IPS DF 19.7 (cell line): ENCODE data around the gene AIF1.

Experiments used
- DNase-seq: peaks from one replicate; pipeline ENCODE4 v3.0.0-alpha.2; 2013; ENCODE audit warnings: low read depth, low spot score

Gene AIF1

GRCh38 chr6:31614684-31615578 is at the start of gene AIF1:
AIF1 (plus strand) TSS chr6:31615234; CDS start chr6:31615330, 96 bp downstream.
- DNase-seq: no peak

DNA sequence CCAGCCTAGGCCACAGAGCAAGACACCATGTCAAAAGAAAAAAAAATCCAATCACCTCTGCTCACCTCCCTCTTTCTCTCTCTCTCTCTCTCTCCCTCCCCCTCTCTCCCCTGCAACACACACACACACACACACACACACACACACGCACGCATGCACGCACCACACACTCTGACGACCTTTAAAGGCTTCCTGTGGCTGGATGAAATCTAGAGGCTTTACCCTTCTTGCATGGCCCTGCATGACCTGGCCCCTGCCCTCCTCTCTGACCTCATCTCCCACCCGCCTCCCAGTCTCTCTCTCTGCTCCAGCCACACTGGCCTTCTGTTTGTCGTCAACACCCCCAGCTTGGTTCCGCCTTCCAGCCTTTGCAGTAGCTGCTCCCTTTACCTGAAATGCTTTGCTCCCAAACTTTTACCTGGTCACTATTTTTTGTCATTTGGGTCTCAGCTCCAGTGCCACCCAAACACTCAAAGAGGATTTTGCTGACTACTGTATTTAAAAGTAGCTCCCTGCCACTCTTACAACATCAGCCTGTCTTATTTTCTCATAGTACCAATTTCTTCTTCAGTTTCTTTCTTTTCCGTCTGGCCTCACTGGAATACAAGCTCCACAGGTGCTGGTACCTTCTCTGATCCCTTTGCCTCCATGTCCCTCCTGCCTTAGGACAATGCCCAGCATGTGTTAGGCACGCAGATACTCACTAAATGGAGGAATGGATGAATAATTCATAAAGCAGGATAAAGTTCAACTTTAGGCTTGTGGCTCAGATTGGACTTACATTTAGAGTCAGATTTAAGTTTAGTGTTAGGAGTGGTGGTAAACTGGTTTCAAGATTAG is 47.3 kb upstream of the AIF1 start:
- DNase-seq: no peak

- no peak for DNase-seq
Measured at GRCh38 chr6:31568537-31568961, 46.5 kb upstream of the AIF1 start.

DNA sequence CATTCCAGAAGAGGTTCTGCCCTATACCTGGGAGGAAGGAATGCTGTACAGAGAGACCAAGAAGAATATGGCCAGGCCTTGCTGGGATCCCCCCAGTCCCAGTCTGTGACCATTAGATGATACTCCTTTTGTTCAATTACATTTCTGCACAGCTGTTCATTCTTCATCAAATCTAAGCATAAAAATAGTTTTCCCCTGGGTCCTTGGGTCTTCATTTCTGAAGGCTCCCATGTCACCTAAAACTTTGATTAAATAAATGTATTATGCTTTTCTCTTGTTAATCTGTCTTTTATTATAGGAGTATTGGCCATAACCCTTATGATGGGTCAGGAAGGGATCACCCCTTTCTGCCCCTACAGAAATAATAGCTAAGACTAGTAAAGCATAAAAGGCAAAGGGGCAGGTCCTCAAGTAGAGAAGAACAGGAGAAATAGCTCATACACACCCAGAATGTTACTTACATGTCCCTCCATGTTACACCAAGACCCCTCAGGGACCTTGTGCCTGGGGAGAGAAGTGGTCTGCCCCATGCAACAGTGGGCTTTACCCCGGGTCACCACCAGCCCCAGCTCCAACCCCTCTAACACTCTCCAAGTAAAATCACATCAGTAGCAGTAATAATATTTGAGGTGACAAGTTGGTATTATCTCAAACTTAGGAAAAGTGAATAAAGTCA is 45.0 kb upstream of the AIF1 start:
- DNase-seq: no peak

DNA sequence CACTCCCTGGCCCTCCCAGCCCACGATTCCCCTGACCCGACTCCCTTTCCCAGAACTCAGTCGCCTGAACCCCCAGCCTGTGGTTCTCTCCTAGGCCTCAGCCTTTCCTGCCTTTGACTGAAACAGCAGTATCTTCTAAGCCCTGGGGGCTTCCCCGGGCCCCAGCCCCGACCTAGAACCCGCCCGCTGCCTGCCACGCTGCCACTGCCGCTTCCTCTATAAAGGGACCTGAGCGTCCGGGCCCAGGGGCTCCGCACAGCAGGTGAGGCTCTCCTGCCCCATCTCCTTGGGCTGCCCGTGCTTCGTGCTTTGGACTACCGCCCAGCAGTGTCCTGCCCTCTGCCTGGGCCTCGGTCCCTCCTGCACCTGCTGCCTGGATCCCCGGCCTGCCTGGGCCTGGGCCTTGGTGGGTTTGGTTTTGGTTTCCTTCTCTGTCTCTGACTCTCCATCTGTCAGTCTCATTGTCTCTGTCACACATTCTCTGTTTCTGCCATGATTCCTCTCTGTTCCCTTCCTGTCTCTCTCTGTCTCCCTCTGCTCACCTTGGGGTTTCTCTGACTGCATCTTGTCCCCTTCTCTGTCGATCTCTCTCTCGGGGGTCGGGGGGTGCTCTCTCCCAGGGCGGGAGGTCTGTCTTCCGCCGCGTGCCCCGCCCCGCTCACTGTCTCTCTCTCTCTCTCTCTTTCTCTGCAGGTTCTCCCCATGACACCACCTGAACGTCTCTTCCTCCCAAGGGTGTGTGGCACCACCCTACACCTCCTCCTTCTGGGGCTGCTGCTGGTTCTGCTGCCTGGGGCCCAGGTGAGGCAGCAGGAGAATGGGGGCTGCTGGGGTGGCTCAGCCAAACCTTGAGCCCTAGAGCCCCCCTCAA is 42.8 kb upstream of the AIF1 start, which contains the start of gene LTA:
TSS of gene LTA (plus strand) at position 249 of the 871 bp plus-strand sequence. CDS start at position 703, 454 bp downstream.
- no peak for DNase-seq

DNA sequence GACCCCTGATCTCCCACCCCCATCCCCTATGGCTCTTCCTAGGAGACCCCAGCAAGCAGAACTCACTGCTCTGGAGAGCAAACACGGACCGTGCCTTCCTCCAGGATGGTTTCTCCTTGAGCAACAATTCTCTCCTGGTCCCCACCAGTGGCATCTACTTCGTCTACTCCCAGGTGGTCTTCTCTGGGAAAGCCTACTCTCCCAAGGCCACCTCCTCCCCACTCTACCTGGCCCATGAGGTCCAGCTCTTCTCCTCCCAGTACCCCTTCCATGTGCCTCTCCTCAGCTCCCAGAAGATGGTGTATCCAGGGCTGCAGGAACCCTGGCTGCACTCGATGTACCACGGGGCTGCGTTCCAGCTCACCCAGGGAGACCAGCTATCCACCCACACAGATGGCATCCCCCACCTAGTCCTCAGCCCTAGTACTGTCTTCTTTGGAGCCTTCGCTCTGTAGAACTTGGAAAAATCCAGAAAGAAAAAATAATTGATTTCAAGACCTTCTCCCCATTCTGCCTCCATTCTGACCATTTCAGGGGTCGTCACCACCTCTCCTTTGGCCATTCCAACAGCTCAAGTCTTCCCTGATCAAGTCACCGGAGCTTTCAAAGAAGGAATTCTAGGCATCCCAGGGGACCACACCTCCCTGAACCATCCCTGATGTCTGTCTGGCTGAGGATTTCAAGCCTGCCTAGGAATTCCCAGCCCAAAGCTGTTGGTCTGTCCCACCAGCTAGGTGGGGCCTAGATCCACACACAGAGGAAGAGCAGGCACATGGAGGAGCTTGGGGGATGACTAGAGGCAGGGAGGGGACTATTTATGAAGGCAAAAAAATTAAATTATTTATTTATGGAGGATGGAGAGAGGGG is 41.6 kb upstream of the AIF1 start:
- DNase-seq: no peak

GRCh38 chr6:31574106-31575061 is 40.6 kb upstream of the AIF1 start:
- DNase-seq: no peak

GRCh38 chr6:31575335-31575901 is 39.6 kb upstream of the AIF1 start, which contains the start of gene TNF:
TNF (plus strand) TSS chr6:31575565; CDS start chr6:31575742, 177 bp downstream.
- no peak for DNase-seq

GRCh38 chr6:31575952-31576685 is 38.9 kb upstream of the AIF1 start:
- DNase-seq: no peak

DNA sequence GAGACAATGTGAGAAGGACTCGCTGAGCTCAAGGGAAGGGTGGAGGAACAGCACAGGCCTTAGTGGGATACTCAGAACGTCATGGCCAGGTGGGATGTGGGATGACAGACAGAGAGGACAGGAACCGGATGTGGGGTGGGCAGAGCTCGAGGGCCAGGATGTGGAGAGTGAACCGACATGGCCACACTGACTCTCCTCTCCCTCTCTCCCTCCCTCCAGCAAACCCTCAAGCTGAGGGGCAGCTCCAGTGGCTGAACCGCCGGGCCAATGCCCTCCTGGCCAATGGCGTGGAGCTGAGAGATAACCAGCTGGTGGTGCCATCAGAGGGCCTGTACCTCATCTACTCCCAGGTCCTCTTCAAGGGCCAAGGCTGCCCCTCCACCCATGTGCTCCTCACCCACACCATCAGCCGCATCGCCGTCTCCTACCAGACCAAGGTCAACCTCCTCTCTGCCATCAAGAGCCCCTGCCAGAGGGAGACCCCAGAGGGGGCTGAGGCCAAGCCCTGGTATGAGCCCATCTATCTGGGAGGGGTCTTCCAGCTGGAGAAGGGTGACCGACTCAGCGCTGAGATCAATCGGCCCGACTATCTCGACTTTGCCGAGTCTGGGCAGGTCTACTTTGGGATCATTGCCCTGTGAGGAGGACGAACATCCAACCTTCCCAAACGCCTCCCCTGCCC is 38.0 kb upstream of the AIF1 start:
- DNase-seq: no peak

- DNase-seq: no peak
Measured at GRCh38 chr6:31577579-31577966, 37.5 kb upstream of the AIF1 start.

DNA sequence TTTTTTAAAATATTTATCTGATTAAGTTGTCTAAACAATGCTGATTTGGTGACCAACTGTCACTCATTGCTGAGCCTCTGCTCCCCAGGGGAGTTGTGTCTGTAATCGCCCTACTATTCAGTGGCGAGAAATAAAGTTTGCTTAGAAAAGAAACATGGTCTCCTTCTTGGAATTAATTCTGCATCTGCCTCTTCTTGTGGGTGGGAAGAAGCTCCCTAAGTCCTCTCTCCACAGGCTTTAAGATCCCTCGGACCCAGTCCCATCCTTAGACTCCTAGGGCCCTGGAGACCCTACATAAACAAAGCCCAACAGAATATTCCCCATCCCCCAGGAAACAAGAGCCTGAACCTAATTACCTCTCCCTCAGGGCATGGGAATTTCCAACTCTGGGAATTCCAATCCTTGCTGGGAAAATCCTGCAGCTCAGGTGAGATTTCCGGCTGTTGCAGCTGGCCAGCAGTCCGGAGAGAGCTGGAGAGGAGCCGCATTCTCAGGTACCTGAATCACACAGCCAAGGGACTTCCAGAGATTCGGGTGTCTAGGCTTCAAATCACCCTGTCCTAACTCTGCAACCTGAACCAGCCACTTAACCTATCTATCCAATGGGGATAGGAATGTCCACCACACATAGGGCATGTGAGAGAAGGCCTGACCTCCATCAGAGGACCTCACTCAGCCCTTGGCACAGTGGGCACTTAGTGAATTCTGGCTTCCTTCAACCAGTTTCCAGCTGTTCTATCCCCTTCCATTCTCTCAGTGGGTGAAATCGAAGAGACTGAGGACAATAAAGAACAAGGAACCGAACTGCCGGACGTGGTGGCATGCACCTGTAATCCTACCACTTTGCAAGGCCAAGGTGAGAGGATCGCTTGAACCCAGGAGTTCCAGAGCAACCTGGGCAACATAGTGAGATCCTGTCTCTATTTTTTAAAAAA is 36.6 kb upstream of the AIF1 start:
- no peak for DNase-seq

- DNase-seq: no peak
Measured at GRCh38 chr6:31579119-31579505, 35.9 kb upstream of the AIF1 start.

DNA sequence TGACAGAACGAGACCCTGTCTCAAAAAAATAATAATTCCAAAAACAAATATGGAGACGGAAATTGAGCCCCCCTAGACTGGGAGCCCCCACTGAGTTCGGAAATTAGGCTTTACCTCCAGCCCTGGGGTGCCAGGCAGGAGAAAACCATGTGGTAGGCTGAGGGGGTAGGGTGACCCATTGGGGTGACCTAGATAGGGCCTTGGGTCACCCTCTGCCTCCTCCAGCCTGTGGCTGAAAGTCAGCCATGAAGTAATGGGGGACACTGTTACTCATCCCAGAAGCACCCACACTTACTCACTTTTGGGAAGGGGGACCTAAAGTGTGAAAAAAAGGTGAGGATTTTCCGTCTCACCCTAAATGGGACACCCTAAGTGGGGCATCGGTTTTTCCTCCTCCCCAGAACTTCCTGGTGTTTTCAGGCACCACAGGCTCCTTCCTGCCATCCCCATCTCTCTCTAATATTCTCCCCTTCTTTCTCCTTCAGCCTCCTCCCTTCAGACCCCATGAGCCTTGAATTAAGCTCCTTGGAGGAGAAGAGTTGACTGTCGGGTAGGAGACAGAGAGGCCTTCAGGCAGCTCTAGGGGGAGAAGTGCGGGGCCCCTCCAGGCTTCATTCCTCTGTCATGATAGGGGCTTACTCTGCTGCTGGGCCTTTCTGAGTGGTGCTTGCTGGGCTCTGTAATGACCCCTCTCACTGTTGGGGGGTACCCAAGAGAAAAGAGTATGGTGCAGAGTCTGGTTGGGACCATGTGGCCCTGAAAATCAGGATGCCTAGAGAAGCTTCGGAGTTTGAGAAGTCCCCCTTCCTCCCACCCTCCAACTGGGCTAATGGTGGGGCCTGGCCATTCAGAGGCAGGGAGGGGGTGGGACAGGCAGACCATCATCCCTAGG is 35.2 kb upstream of the AIF1 start:
- DNase-seq: no peak

DNA sequence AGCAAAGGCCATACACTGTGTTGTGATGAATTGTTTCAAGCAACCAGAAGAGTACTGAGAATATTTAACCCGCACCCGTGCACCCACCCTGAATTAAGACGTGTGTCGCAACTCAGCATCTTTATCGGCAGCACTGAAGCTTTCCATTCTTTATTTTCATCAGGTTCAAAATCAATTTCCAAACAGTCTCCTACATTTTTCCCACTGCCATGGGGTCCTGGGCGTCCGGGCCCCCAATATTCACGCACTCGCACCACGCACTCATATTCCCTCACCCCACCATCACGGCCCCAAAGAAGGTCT is 34.6 kb upstream of the AIF1 start:
- DNase-seq: no peak
